NAMALWA (cell line): ENCODE data around the gene RHOC.

Experiments
- DNase-seq: peaks from one replicate; pipeline ENCODE4 v3.0.0-alpha.2; 2015; ENCODE audit warnings: low spot score

The RHOC gene

GRCh38 chr1:112717263-112717873 is 10.4 kb upstream of the RHOC start:
- DNase-seq: no peak

DNA sequence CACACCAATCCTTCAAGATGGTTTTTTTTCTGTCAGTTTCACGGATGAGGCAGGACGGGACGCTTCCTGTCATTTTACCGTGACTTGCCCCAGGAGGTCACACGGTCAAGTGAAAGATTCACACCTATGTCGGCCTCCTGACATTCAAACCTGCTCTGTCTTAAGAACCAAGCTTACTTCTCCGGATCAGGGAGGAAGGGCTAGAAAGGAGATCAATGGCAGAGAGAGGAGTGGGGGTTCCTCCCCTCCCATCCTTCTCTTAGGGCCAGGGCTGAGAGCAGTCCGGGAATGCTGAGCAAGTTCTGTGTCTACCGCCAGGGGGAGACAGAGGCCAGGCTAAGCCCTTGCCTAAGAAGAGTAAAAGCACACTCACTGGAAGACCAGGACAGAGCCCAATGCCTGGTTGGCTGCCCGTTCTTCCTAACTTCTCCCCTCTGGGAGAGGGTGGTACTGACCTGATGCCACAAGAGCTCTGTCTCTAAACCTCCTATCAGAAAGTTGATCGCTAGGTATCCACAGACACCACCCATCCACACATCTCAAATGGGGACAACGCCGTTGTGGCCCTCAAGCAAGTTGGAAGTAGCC is 9.3 kb upstream of the RHOC start:
- DNase-seq: peak; percentile 87

DNA sequence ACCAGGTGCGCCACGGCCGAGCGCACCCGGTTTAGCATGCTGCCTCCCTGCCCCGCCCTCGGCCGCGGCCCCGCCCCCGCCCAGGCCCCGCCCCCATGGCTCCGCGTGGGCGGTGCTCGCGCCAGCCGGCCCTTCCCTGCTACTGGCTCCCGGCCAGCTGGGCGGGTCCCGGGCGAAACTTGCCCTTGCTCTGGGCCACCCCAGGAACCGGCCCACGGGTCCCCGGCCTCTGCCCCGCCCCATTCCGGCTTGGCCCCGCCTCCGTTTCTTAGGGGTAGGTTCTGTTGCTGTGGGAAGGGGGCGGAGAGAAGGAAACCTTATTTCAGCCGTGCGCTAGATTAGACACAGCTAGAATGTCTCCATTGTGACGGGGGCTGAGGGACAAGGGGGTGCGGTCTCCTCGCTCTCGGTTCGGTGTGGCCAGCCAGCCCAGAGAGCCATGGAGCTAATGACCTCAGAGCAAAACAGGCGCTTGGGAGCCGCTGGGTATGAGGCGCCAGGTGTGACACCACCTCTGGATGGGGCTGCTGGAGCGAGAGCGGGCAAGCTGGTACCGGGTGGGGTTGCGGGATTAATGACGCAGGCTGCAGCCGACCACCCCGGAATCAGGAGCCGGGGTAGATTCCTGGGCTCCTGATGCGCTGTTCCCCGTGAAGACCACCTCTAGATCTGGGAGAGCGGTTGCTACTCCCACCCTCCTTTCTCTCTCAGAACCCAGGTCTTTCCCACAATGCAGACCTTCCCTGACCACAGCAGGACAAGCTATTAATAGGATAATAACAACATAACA is 8.5 kb upstream of the RHOC start, which contains the start of gene PPM1J:
PPM1J (minus strand) TSS at position 69 of the 790 bp plus-strand sequence; CDS start at position 38, 31 bp downstream.
- peak; percentile 98 for DNase-seq

- DNase-seq: no peak
These were observed 7.7 kb upstream of the RHOC start for GRCh38 chr1:112714313-112715263.

- DNase-seq: peak; percentile 79
These were observed 6.8 kb upstream of the RHOC start for GRCh38 chr1:112713466-112714312.

DNA sequence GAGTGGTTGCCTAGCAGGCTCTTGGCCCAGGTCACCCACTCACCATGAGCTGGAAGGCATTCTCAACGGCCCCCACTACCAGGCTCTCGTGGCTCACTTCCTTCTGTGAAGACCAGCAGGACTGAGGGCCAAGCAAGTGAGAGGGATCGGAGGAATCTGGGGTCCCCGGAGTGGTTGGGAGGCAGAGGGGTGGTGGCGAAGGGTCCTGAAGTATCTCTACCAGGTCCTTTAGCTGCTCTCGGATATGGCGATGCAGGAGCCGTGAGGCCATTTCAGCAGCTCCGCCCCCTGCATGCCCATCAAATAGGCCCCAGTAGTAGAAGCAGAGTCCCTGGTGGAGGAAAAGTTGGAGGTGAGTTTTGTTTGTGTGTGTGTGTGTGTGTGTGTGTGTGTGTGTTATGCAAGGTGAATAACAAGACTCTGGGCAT is 5.8 kb upstream of the RHOC start:
- DNase-seq: no peak

GRCh38 chr1:112712191-112712590 is 5.3 kb upstream of the RHOC start:
- no peak for DNase-seq

DNA sequence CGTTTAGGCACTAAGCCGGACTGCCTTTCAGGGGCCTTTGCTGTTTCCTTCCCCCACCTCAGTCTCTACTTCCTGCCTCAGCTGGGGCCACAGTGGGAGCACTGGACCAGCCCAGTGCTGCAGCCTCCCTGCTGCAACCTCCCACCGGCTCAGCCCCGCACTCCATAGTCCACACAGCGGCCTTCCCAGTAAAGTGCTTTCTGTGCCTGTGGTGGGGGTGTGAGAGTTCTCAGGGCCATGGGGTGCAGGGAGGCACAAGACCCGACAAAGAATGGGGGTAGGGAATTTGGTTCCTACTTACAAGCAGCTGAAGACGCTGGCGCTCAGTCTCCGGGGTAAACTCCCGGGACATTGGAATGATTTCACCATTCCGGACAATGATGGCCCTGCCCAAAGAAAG is 4.7 kb upstream of the RHOC start:
- no peak for DNase-seq

- DNase-seq: no peak
These were observed 4.1 kb upstream of the RHOC start for GRCh38 chr1:112711041-112711440.

DNA sequence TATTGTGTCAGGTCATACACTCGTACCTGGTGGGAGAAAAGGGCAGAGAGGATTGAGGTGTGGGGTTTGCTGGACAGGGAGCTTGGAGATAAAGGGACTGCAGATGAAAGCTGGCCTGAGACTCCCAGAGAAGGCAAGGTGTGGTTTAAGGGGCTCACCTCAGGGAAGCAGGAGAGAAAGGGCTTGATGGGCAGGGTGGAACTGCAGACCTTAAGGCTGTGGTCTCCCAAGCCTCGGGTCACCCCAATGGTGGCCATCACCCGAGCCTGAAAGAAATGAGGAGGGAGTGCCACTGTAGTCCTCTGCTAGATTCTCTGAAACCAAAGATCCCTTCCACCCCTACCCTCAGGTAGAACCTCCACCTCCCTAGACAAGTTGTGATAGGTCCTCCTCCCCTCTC is 3.7 kb upstream of the RHOC start:
- no peak for DNase-seq

DNA sequence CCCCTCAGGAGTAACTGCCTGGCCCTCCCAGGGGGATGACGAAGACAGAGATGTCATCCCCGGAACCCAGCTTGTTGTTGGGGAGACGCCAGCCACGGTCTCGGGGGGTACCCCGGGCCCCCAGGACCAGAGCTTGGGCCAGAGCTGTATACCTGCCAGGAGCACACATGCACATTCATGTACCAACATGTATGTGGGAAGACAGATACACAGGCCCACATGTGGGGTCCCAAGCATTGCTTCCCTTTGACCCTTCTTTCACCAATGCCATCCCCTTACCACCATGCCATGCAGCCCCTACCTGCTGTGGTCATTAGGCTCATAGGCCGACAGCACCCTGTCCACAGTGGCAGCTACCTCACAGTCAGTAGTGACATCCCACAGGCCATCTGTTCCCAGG is 3.2 kb upstream of the RHOC start:
- no peak for DNase-seq

DNA sequence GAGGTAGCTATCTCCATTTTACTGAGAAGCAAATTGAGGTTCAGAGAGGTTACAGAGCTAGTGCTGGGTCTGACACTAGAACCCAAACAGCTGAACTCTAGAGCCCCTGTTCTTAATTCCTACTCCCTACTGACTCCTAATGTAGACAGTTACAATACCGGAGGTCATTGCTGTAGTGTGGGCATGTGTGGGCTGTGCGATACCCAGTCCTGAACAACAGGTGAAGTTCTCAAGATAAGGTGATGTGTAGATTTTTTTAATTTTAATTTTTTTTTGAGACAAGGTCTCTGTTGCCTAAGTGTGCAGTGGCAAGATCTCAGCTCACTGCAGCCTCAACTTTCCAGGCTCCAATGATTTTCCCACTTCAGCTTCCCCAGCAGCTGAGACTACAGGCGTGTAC is 1.6 kb upstream of the RHOC start:
- no peak for DNase-seq

GRCh38 chr1:112708002-112708448 is 1.1 kb upstream of the RHOC start:
- no peak for DNase-seq

DNA sequence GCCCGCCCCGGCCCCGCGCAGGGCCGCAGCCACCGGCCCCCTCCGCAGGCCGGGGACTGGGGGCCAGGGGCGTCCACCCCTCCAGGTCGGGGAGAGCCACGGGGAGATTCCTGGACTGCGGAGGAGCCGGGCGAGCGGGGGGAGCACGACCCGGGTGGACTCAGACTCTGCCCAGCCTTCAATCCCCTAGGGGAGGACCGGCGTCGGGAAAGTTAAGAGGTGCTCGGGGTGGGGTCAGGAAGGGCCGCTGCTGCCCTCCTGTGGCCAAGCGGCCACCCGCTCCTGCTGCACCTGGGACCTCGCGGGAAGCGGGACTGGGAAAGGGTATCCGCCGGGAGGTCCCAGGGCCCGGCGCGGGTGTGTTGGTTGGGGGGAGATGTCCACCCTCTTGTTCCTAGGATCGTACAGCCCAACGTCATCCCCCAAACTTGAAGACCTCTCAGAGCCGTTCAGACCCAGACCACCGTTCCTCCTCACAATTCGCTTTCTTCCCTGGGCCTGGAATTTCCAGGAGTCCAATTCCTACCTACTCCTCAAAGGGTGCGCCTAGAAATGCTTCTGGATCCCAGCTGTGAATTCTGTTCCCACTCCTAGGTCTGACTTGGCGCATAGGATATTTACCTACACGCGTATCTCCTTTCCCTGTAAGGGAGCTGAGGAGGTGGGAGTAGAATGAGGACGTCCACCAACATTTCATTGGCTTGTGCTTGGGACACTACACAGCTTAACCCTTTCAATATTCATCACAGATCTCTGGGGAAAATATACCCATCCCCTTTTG is 484 bp upstream of the RHOC start:
- DNase-seq: peak; percentile 75

DNA sequence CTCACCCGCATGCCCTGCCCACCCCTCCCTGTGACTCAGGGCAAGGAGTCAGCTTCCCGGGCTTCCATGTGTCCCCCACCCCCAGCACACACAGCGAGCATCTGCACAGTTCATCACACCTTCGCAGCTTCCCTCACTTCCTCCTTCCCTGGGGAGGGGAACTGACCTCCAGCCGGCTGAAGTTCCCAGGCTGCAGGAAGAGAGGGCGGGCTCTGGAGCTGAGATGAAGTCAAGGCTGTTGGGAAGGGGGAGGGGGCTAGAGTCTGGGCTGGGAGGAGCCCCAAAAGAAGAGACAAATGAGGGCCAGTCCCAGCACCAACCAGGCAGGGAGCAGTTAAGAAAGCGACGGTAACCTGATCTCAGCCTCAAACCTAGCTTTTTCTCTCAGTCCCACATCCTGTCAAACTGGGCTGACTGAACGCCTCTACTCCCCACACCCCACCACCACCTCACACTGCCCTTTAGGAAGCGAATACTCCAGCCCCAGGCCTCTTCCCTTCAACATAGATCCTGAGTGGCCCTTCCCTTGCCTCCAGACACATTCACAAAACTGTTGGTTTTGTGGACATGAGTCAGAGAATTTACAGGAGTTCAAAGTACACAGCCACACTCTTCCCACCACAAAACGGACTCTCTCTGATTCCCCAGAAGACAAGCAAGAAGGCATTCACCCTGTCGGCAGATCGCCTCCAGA is 1.8 kb downstream of the RHOC start:
- DNase-seq: peak; percentile 77

DNA sequence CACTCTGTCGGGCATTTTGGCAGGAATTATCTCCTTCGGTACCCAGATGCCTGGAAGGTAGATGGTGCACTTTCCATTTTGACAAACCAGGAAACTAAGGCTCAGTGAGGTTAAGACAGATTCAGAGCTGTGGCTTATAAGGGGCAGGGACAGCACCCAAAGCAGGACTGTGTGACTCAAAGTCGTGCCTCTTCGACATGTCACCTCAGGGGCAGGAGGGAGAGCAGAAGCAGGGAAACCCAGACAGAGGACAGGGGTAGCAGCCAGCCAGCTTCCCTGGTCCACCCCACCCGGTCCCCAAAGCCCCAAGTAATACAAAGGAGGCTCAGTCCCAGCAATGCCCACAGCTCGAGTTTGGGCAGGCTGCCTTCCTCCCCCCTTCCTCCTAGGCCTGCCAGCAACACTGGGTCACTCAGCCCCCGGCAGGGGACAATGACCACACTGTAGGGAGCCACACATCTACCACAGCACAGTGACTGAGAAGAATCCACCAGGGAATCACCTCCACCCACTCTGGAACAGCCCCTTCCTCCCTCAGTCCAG is 2.5 kb downstream of the RHOC start:
- no peak for DNase-seq

GRCh38 chr1:112703706-112704105 is 3.2 kb downstream of the RHOC start:
- no peak for DNase-seq

DNA sequence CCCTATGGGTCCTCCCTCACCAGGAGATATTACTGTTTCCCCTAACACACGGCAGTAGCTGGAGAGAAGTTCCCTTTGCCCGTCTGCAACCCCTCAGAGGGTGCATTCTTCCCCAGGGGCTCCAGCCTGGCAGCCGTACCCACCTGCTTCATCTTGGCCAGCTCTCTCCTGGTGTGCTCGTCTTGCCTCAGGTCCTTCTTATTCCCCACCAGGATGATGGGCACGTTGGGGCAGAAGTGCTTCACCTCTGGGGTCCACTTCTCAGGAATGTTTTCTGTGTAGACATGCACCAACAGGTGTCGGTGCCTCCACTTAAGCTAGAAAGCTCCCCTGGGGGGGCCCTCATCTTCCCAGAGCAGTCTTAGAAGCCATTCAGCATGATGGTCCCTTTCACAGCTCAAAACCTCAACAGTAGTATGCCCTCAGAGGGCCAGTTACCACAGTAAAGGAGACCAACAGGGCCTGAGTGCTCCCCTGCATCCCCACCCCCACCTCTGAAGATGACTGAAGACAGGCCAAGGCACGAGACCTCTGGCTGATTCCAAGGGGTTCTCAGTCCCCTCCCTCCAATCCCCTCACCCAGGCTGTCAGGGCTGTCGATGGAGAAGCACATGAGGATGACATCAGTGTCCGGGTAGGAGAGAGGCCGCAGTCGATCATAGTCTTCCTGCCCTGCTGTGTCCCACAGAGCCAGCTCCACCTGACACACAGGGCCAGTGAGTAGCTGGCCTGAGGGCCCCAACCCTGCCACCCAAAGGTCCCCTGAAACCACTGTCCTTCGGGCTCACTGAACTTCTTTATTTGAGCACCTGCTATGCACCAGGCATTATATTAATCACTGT is 4.3 kb downstream of the RHOC start:
- DNase-seq: no peak

GRCh38 chr1:112702067-112702395 is 4.9 kb downstream of the RHOC start:
- DNase-seq: no peak
